ENCODE measurements around the gene CCDC157.

CCDC157 gene

GRCh38 chr22:30357650-30358215 is 926 bp downstream of the CCDC157 start:
- no peak for ATAC-seq

GRCh38 chr22:30358541-30358940 is 1.7 kb downstream of the CCDC157 start:
- ATAC-seq = no peak

GRCh38 chr22:30361916-30362650 is 5.3 kb downstream of the CCDC157 start:
- no peak for ATAC-seq

GRCh38 chr22:30362651-30363281 is 6.0 kb downstream of the CCDC157 start:
- ATAC-seq = no peak

GRCh38 chr22:30365891-30366290 is 9.1 kb downstream of the CCDC157 start:
- no peak for ATAC-seq

- ATAC-seq = no peak
These were observed 11.6 kb downstream of the CCDC157 start for GRCh38 chr22:30368420-30368819.

- no peak for ATAC-seq
These were observed 13.9 kb downstream of the CCDC157 start for GRCh38 chr22:30370641-30371230.

- ATAC-seq = no peak
These were observed 14.5 kb downstream of the CCDC157 start for GRCh38 chr22:30371321-30371720.

GRCh38 chr22:30371981-30372380 is 15.2 kb downstream of the CCDC157 start:
- no peak for ATAC-seq

GRCh38 chr22:30372915-30373314 is 16.1 kb downstream of the CCDC157 start:
- no peak for ATAC-seq

- ATAC-seq = no peak
These were observed 16.8 kb downstream of the CCDC157 start for GRCh38 chr22:30373331-30374325.

GRCh38 chr22:30375312-30375849 is 18.6 kb downstream of the CCDC157 start:
- ATAC-seq = no peak

GRCh38 chr22:30380011-30380410 is 23.2 kb downstream of the CCDC157 start:
- ATAC-seq = no peak

GRCh38 chr22:30381264-30381663 is 24.5 kb downstream of the CCDC157 start:
- ATAC-seq = no peak

- no peak for ATAC-seq
These were observed 25.5 kb downstream of the CCDC157 start for GRCh38 chr22:30382340-30382739.

- no peak for ATAC-seq
These were observed 26.3 kb downstream of the CCDC157 start for GRCh38 chr22:30383061-30383460.

- no peak for ATAC-seq
These were observed 29.1 kb downstream of the CCDC157 start for GRCh38 chr22:30385942-30386341.

- no peak for ATAC-seq
These were observed 29.8 kb downstream of the CCDC157 start for GRCh38 chr22:30386608-30386959.

- ATAC-seq = peak; percentile 79 to 89
These were observed 30.4 kb downstream of the CCDC157 start, which contains the start of gene RNF215 for GRCh38 chr22:30386960-30387827. Gene RNF215, minus strand, starts transcription at chr22:30387411. Its CDS starts 98 bp downstream, at chr22:30387313.

GRCh38 chr22:30390974-30391691 is 34.3 kb downstream of the CCDC157 start:
- ATAC-seq = peak; percentile 61 to 64
